GM19351 (cell line): ENCODE data around the gene ZNF780B.

ENCODE experiments used
- ATAC-seq: cut with Tn5 transposase; IDR thresholded peaks from one replicate; pipeline ENCODE4 v1.9.1; 2021; ENCODE audit warnings: mild to moderate bottlenecking, moderate library complexity; ENCODE audit not compliant: unreplicated experiment

Gene ZNF780B

DNA sequence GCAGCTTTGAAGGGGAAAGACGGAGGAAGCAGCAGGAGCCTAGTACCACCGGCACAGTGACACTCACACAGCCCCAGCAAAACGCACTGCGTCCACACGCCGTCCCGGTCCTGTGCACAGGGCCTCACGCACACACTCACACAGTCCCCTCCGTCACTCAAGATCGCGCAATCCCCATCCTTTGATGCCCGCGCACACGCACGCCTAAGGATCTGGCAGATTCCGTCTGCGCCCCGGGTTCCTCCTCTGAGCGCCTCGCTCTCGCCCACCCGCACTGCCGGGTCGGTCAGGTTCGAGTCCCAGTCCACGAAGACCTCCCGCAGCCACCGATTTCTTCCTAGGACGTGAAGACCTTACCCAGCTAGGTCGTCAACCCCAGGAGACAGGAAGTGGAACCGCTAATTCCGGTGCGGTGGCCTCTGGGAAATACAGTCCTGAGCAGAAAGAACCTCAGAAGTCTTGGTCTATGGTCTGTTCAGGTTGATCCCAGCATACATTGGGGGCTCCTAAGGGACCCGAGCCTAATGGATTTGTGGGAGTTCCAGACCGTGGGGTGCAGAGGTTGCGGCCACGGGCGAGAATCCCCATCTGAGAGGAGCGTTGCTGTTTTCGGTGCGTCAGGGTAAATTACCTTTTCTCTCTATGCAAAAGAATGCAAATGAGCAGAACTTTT is at the start of gene ZNF780B:
ZNF780B (minus strand) TSS at position 400 of the 673 bp plus-strand sequence. CDS start 5,899 bp downstream, outside the sequence.
- ATAC-seq, result peak; percentile 69

DNA sequence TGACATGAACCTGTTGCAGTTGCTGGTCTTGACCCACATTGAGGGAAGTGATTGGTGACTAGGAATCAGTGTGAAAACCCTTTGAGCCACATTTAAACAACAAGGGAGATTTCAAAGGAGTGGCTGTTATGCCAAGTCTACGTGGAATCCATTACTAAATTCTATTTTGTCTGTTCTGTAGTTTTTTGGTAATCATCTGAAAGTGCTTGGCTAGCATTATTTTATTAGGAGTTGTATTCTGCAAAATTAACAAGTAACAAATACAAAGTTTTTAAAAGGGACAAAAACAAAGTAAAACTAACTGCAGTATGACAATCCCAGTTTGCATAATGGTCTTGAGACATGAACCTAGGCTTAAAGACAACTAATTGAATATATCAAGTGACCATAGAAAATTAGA is 48.7 kb upstream of the ZNF780B start:
- ATAC-seq, result no peak

DNA sequence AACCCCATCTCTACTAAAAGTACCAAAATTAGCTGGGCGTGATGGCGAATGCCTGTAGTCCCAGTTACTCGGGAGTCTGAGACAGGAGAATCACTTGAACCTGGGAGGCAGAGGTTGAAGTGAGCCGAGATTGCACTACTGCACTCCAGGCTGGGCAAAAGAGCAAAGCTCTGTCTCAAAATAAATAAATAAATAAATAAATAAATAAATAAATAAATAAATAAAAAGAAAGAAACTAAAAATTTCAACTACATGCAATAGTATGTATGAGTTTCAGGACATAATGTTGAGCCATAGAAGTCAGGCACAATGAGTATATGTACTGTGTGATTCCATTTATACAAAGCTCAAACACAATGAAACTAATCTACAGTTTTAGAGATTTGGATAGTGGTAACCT is 47.6 kb upstream of the ZNF780B start:
- ATAC-seq, result no peak

DNA sequence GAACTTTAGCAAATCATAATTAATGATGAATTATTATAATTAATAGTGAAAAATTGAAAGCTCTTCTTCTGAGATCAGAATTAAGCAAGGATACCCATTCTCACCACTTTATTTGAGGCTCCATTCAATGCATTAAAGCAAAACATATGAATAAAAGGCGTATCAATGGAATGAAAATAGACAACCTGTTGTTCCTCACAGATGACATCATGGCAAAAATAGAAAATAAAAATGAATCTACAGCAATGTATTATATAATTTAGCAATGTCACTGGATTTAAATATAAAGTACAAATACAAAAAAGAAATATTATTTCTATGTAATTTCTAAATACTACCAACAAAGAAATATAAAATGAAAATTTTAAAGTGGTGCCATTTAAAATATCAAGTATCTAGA is 45.8 kb upstream of the ZNF780B start:
- ATAC-seq, result no peak

DNA sequence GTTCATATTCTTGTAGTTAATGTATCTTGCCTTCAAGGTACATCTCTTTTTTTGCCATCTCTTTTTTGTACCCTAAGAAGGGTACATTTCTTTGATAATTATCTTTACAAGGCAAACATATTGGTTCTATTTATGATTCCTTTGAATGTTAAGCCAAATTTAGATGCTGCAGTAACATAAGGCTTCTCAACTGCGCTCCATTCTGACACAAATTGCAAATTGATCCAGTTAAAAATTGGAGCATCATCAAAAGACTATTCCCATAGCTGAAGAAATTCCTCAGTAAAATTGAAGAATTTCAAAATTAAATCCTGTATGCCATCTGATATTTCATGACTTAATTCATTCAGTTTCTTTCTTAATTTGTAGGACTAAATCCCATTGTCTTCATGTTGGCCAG is 37.4 kb upstream of the ZNF780B start:
- ATAC-seq, result no peak

DNA sequence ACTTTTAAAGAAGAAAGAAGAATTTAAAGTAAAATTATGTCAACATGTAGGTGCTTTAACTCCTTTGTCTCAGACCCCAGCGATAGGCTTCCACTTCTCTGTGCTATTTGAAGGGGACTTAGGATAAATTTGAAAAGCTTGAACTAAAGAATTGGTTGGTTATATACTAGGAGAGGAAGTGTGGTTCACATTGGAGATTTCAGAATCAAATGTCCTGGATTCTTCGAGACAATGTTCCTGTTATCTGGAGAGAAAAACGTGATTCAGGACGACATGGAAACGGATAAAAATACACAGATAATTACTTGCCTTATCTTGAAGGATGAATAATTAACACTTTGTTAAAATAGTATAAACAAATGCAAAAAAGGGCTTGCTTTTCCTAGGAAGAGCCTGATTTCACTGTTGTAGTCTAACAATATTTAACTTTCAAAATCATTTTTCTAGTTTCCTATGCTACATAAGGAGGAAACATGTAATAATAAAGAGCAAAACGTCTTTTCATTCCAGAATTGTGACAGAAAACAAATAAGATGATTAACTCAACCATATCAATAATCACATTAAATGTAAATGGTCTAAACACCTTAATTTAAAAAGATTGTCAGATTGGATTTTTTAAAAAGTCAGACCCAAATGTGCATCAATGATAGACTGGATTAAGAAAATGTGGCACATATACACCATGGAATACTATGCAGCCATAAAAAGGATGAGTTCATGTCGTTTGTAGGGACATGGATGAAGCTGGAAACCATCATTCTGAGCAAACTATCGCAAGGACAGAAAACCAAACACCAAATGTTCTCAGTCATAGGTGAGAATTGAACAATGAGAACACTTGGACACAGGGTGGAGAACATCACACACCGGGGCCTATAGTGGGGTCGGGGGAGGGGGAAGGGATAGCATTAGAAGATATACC is 35.4 kb upstream of the ZNF780B start:
- ATAC-seq, result no peak

DNA sequence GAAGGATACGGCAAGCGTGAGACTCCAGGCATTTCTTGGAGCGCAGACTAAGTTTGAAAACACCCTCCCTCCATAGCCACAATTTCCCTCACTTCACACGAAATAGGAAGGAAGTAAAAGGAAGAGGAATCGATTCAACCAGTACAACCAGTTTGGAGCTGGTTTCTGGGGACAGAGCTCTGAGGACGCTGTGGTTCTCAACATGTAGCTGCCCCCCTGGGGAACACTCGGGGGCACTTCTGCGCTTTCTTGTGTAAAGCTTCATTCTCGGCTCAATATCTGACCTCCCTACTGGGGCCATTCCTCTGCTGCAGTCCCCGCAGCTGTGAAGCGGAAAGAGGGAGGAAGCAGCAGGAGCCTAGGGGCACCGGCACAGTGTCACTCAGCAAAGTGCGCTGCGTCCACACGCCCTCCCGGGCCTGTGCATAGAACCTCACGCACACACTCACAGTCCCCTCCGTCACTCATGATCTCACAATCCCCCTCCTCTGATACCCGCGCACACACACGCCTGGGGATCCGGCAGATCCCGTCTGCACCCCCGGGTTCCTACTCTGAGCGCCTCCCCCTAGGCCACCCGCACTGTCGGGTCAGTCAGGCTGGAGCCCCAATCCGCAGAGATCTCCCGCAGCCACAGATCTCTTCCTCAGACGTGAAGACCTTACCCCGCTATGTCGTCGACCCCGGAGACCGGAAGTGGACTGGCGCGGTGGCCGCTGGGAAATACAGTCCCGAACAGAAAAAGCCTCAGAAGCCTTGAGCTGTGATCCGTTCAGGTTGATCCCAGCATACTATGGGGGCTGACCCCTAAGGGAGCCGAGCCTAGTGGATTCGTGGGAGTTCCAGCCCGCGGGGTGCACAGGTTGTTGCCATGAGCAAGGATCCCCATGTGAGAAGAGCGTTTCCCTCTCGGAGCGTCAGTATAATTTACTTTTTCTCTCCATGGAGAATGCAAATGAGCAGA is 34.5 kb upstream of the ZNF780B start, which contains the start of gene ZNF780A:
ZNF780A (minus strand) TSS at position 703 of the 964 bp plus-strand sequence. CDS start 6,190 bp downstream, outside the sequence.
- ATAC-seq, result peak; percentile 69

DNA sequence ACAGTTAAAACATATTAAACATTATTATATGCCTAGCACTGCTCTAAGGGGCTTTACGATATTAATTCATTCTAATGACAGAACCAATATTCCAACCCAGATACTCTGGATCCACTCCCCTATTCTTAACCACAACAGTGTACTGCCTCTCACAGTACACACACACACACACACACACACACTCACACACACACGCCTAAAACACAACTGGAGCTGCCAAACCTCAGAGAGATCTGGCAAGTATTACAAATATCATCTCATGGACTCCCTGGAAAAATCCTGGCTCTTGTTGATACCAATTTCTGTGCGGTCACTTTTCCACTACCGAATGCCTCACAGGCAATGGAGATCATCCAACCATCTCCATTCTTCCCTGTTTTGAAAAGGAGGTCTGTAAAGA is 33.4 kb upstream of the ZNF780B start:
- ATAC-seq, result no peak

DNA sequence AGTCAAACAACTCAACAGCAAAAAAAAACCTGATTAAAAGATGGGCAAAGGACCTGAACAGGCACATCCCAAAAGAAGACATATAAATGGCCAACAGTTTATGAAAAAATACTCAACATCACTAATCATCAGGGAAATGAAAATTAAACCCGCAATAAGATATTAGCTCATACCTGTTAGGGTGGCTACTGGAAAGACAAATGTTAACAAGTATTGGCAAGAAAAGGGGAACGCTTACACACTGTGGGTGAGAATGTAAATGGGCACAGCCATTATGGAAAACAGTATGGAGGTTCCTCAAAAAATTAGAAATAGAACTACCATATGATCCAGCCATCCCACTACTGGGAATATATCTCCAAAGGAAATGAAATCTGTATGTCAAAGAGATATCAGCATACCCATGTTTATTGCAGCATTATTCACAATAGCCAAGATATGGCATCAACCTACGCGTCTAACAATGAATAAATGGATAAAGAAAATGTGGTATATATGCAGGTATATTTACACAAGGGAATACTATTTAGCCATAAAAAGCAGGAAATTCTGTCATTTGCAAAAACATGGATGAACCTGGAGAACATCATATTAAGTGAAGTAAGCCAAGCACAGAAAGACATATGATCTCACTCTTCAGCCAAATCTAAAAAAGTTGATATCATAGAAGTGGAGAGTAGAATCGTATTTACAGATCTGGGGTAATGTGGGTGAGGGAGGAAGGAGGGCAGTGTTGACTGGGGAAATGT is 32.4 kb upstream of the ZNF780B start:
- no peak for ATAC-seq

DNA sequence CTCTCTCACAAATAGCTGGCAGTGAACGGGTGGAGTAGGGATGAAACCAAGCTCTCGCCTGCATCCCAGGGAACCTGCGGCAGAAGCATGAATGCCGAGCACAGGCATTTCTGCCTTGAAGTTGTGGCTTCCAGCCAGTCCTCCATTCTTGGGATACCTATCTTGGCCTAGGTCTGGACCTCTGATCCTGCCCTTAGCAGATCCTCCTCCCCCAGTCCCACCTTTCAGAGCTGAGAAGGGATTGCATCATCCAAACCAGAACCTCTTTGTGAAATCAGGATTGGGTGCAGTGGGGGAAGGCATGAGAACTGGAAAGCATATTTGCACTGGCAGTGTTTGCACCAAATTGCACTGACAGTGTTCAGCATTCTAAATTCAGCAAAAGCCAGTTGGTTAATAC is 28.9 kb upstream of the ZNF780B start:
- no peak for ATAC-seq

DNA sequence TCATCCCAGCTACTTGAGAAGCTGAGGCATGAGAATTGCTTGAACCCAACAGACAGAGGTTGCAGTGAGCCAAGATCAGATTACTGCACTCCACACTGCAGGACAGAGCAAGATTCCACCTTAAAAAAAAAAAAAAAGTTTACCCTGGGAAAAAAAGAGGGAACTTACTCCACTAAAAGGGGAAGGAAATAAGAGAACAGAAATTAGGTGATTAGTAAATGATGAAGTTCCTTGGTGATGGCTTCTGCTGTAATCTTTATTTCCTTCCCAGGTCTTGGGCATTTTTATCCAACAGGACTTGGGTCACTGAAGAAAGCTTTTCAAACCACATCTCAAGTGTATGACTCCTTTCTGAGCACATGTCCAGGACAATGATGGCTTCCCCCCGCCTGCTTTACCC is 25.4 kb upstream of the ZNF780B start:
- no peak for ATAC-seq

DNA sequence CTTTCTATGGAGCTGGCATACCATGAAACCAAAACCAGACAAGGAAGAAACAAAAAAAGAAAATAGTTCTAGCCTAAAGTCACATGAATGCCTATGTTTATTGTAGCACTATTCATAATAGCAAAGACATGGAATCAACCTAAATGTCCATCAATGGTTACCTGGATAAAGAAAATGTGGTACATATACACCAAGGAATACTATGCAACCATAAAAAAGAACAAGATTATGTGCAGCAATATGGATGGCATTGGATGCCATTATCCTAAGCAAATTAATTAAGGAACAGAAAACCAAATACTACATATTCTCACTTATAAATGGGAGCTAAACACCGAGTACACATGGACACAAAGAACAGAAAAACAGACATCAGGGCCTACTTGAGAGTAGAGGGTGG is 24.3 kb upstream of the ZNF780B start:
- no peak for ATAC-seq

DNA sequence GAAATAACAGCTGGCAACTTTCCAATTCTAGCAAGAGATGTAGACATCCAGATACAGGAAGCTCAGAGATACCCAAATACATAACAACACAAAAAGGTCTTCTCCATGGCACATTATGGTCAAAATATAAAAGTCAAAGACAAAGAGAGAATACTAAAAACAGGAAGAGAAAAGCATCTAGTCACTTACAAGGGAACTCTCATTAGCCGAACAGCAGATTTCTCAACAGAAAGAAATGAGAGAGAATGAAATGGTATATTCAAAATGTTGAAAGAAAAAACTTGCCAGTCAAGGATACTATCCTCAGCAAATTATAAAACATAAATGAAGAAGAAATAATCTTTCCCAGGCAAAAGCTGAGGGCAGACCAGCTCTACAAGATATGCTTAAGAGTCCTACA is 22.3 kb upstream of the ZNF780B start:
- ATAC-seq, result no peak

DNA sequence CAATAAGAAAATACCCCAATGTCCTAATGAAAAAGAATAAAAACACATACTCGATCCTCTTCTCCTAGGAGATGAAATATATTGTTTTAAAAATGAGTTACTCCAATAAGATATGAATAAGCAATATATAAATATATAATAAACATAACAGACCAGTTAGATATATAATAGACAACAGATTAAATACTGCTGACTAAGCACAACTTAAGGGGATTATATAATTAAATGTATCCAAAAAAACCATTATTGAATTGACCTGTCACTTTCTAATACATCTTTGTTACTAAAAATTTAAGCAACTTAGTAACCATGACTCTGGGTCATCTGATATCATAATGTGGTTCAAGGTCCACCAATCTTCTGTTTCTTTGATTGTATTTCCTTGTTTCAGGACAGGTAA is 14.0 kb upstream of the ZNF780B start:
- no peak for ATAC-seq

DNA sequence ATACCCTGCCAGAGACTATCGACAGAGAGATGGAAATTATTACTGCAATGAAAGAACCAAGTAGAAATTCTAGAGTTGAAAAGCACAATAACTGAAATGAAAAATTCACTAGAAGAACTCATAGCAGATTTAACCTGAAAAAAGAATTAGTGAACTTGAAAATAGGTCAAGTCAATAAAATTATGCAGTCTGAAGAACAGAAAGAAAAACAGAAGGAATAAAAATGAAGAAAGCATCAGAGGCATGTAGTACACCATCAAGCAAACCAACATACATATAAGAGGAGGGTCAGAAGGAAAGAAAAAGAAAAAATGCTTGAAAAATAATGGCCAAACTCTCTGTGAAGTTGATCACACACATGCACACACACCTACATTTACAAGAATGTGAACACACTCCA is 3.6 kb upstream of the ZNF780B start:
- ATAC-seq, result no peak

DNA sequence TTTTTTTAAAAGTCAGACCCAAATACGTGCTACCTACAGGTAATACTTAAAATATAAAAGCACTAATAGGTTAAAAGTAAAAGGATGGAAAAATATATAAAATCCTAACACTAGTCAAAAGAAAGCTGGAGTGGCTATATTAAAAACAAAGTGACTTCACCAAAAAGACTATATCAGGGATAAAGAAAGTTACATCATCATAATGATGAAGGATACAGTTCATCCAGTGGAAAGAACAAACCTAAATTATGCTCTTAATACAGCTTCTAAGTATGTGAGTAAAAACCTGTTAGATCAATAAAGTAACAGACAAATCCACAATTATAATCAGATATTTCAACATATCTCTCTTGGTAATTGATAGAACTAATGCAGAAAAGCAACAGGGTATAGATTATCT is 1.1 kb upstream of the ZNF780B start:
- no peak for ATAC-seq

DNA sequence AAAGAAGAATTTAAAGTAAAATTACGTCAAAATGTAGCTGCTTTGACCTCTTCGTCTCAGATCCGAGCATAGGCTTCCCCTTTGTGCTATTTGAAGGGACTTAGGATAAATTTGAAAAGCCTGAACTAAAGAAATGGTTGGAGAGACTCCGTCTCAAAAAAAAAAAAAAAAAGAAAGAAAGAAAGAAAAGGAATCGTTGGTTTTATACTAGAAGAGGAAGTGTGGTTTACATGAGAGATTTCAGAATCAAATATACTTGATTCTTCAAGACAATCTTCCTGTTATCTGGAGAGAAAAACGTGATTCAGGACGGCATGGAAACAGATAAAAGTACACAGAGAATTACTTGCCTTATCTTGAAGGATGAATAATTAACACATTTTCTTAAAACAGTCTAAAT is 474 bp upstream of the ZNF780B start:
- ATAC-seq, result no peak

DNA sequence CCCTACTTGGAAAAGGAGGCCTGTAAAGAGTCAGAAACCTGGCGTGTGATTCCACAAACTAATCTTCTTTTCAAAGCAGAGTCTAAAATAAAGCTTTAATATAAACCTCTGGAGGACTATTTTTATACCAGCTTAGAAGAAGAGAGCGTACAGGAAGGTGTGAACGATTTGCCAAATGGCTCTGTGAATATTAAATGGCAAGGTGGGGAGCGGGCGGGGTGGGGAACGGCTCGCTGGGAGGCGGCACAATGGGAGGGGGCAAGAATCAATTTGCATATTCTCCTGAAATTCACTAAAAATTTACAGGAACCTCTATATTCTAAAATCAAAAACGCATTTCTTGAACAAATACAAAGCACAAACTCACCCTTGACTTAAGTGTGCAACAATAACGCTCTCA is 982 bp downstream of the ZNF780B start:
- ATAC-seq, result no peak

DNA sequence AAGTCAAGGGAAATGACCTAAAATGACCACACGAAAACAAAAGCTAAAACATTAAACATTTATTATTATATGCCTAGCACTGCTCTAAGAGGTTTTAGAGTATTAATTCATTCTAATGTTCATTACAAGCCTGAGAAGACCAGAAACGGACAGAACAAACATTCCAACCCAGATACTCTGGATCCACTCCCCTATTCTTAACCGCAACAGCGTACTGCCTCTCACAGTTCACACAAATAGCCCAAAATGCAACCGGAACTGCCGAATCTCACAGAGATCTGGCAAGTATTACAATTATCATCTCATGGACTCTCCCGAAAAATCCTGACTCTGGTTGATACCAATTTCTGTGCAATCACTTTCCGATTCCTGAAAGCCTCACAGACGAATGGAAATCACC is 1.4 kb downstream of the ZNF780B start:
- ATAC-seq, result no peak

DNA sequence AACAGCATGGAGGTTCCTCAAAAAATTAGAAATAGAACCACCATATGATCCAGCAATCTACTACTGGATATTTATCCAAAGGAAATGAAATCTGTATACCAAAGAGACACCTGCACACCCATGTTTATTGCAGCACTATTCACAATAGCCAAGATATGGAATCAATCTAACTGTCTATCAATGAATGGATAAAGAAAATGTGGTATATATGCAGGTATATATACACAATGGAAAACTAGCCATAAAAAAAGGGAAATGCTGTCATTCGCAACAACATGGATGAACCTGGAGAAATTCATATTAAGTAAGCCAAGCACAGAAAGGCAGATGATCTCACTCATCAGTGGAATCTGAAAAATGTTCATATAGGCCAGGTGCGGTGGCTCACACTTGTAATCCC is 2.5 kb downstream of the ZNF780B start:
- ATAC-seq, result no peak
